Retinal pigment epithelial cell (primary cell): ENCODE measurements around the gene FKBP10.

Source experiments
- DNase-seq: peaks from one replicate; pipeline ENCODE4 v3.0.0-alpha.2; 2010; ENCODE audit warnings: low read depth
- H3K4me3 ChIP-seq: 2 replicates; pipeline ENCODE4 v1.5.1; 2011; ENCODE audit warnings: mild to moderate bottlenecking, low read length, control low read depth, moderate library complexity
- TF ChIP-seq, protein P1 (sequence below): conservative IDR thresholded peaks from 2 replicates; pipeline ENCODE4 v1.5.1; 2011; ENCODE audit warnings: low read depth, low read length, control low read depth, inconsistent platforms

Gene FKBP10

GRCh38 chr17:41769985-41770384 is 42.8 kb upstream of the FKBP10 start:
- H3K4me3 ChIP-seq, result no peak overlapping the region
- TF ChIP-seq, protein P1, sequence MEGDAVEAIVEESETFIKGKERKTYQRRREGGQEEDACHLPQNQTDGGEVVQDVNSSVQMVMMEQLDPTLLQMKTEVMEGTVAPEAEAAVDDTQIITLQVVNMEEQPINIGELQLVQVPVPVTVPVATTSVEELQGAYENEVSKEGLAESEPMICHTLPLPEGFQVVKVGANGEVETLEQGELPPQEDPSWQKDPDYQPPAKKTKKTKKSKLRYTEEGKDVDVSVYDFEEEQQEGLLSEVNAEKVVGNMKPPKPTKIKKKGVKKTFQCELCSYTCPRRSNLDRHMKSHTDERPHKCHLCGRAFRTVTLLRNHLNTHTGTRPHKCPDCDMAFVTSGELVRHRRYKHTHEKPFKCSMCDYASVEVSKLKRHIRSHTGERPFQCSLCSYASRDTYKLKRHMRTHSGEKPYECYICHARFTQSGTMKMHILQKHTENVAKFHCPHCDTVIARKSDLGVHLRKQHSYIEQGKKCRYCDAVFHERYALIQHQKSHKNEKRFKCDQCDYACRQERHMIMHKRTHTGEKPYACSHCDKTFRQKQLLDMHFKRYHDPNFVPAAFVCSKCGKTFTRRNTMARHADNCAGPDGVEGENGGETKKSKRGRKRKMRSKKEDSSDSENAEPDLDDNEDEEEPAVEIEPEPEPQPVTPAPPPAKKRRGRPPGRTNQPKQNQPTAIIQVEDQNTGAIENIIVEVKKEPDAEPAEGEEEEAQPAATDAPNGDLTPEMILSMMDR, result no peak
- no peak for DNase-seq

GRCh38 chr17:41771389-41772206 is 41.2 kb upstream of the FKBP10 start:
- DNase-seq, result no peak
- no peak overlapping the region for H3K4me3 ChIP-seq
- TF ChIP-seq, protein P1, result no peak

GRCh38 chr17:41772218-41772585 is 40.6 kb upstream of the FKBP10 start:
- no peak overlapping the region for H3K4me3 ChIP-seq
- DNase-seq, result no peak
- TF ChIP-seq, protein P1, result no peak

- no peak for DNase-seq
- TF ChIP-seq, protein P1, result no peak
- H3K4me3 ChIP-seq, result no peak overlapping the region
Measured at GRCh38 chr17:41772586-41773189, 40.1 kb upstream of the FKBP10 start.

GRCh38 chr17:41773190-41773588 is 39.6 kb upstream of the FKBP10 start:
- H3K4me3 ChIP-seq, result no peak overlapping the region
- TF ChIP-seq, protein P1, result no peak
- no peak for DNase-seq

DNA sequence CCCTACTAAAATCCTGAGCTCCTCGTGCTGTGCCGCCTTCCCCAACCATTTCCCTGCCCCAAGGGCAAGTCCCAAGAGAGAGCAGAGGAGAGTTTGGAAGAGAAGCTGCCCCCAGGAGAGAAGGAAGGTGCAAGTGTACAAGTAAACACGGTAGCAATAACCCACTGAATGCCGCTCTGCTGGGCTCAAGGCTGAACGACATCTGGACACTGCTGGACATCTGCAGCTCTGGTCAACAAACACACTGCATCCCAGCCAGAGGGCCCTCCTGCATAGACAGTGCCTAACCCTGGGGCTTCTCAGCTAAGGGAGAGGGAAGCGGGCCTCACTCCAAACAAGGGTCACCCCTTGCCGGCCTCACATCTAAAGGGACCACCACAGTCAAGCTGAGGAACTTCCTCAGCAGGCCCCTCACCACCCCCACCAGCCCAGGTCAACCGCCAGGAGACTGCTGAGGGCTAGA is 39.0 kb upstream of the FKBP10 start:
- TF ChIP-seq, protein P1, result no peak
- no peak for DNase-seq
- H3K4me3 ChIP-seq, result no peak overlapping the region
